SK-N-MC (cell line): Measurements from ENCODE around the gene ZNF574.

ENCODE experiments used
- DNase-seq: peaks from one replicate; pipeline ENCODE4 v3.0.0-alpha.2; 2011; ENCODE audit warnings: low read depth, low spot score
- H3K27ac ChIP-seq: fragments of 200-600 bp; sonication (generic); 2 replicates; pipeline ENCODE4 v1.5.1; 2016; ENCODE audit warnings: mixed run types
- H3K36me3 ChIP-seq: fragments of 200-600 bp; sonication (generic); 2 replicates; pipeline ENCODE4 v1.6.1; 2017; ENCODE audit warnings: antibody characterized with exemption, low read length, mixed read lengths; ENCODE audit not compliant: insufficient read depth
- H3K4me3 ChIP-seq: fragments of 200-600 bp; sonication (generic); 2 replicates; pipeline ENCODE4 v1.5.1; 2016
- H3K9ac ChIP-seq: fragments of 200-600 bp; sonication (generic); 2 replicates; pipeline ENCODE4 v1.8.0; 2017; ENCODE audit warnings: mixed run types, mixed read lengths; ENCODE audit not compliant: insufficient read length
- H3K9me3 ChIP-seq: fragments of 200-600 bp; sonication (generic); 2 replicates; pipeline ENCODE4 v1.6.1; 2017; ENCODE audit warnings: low read depth, mild to moderate bottlenecking, antibody characterized with exemption, low read length, moderate library complexity, mixed read lengths
- EZH2 ChIP-seq: fragments of 200-600 bp; sonication (generic); IDR thresholded peaks from one replicate; pipeline ENCODE4 v1.6.1; 2017; ENCODE audit warnings: antibody characterized with exemption
- FOXP2 ChIP-seq: optimal IDR thresholded peaks from 2 replicates; pipeline ENCODE3; 2011; ENCODE audit warnings: mild to moderate bottlenecking, moderate library complexity; ENCODE audit not compliant: insufficient read depth; ENCODE audit errors: extremely low read length, control extremely low read depth
- POLR2AphosphoS5 ChIP-seq: IDR thresholded peaks from 2 replicates; pipeline ENCODE4 v1.6.1; 2012; ENCODE audit warnings: mild to moderate bottlenecking, low read depth, low read length, borderline replicate concordance

The ZNF574 gene

DNA sequence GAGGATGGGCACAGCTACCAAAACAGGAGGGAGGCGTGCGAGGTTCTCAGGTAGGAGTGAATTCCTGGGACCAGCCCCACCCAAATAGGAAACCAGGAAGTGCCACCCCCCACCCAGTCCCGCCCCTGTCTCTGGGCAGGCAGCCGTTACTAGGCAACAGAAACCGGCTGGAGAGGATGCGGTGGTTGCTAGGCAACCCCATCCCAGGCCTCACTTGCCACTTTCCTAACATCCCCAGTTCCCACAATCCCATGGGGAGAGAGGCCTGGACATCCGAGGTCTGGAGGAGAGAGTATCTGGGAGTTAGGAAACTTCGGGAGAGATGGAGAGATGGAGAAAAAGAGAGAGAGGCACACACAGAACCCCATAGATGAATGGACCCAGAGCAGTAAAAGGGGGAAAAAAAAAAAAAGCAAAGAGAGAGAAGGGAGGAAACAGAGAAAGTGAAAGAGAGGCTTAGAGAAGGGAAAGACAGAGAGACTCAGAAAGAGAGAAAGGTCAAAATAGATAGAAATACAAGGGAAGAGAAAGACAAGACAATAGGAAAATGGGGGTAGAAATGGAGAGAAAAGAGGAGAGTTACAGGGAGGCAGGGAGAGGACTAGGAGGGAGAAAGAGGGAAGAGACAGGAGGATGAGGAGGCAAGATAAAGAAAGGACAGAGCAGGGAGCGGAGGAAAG lies 9.8 kb upstream of the ZNF574 start:
- TF ChIP-seq POLR2AphosphoS5 (no peak), FOXP2 (no peak), EZH2 (no peak)
- Histone ChIP-seq H3K36me3 (no peaks in the 10 kb centered on the region), H3K9me3 (no peaks in the 10 kb centered on the region), H3K27ac (no peak overlapping the region), H3K4me3 (no peak overlapping the region), H3K9ac (no peak overlapping the region)
- no peak for DNase-seq

DNA sequence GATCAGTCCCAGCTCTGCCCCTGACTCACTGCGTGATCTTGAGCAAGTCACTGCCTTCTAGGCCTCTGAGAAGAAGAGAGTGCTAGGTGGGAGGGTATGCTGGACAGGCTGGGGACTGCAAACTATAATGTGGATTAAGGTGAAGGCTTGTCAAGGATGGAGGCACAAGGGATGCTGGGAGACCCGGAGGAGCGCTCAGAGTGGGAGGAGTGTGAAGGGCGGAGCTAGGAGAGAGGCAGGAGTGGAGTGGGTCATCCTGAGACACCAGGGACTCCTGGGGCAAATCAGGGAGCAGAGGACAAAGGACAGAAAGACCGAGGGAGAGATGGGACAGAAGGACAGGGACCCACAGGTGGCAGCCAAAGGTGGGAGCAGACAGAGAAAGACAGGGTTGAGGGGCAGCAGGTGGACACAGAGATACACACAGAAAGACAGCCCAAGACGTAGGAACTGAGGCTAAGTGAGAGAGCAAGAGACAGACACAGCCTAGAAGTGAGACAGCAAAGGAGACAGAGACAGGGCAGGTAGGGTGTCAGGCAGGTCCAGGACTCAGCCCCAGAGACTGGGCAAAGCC lies 8.6 kb upstream of the ZNF574 start:
- Histone ChIP-seq H3K9me3 (no peaks in the 10 kb centered on the region), H3K9ac (no peak overlapping the region), H3K36me3 (no peaks in the 10 kb centered on the region), H3K27ac (no peak overlapping the region), H3K4me3 (no peak overlapping the region)
- no peak for DNase-seq
- no peak for TF ChIP-seq FOXP2
- no peak for TF ChIP-seq EZH2
- no peak for TF ChIP-seq POLR2AphosphoS5

- no peak overlapping the region for H3K4me3 ChIP-seq
- no peak overlapping the region for H3K27ac ChIP-seq
- no peak for TF ChIP-seq POLR2AphosphoS5
- no peak for TF ChIP-seq EZH2
- no peak for DNase-seq
- no peaks in the 10 kb centered on the region for H3K36me3 ChIP-seq
- no peak overlapping the region for H3K9ac ChIP-seq
- H3K9me3 ChIP-seq: no peaks in the 10 kb centered on the region
These were observed 7.6 kb upstream of the ZNF574 start for GRCh38 chr19:42068361-42068755.

DNA sequence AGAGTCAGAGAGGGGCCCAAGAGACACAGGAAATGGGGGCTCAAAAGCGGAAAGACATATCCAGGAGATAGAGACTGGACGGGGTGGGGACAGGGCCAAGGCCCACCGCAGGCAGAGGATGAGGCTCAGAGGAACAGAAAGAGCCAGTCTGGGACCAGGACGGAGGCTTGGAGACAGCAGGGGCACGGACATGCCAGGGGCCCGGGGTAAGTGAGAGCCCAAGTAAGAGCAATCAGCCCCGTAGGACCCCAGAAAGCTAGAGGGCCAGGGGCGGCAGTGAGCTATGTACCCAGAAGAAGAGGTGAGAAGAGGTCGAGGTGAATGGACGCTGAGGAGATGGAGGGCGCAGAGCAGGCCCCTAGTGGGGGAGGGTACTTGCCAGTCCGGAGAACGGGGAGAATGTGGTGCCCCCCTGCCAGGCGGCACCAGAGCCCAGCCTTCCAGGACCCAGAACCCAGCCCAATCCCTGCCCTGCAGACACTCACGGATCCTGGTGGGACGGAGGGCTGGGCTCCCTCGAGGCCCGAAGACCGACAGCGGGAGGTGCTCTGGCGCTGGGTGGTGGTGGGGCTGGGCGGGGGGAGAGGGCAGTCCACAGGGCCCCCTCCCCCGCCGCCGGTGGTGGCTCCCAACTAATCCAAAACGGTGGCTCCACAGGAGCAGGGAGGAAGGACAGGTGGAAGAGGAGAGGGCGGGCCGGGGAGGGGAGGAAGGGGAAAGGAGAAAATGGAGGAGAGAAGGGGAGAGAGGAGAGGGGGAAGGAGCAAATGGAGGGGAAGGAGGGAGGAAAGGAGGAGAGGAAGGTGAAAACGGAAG lies 7.0 kb upstream of the ZNF574 start:
- TF ChIP-seq FOXP2: no peak
- no peak for TF ChIP-seq EZH2
- TF ChIP-seq POLR2AphosphoS5: no peak
- Histone ChIP-seq H3K36me3 (no peaks in the 10 kb centered on the region), H3K9me3 (no peaks in the 10 kb centered on the region), H3K9ac (no peak overlapping the region), H3K4me3 (no peak overlapping the region), H3K27ac (no peak overlapping the region)
- no peak for DNase-seq

GRCh38 chr19:42069619-42070351 lies 6.2 kb upstream of the ZNF574 start, which contains the start of gene GRIK5:
GRIK5 (minus strand) TSS chr19:42070206; CDS start chr19:42065770, 4,436 bp downstream.
- Histone ChIP-seq H3K4me3 (no peak within 1 kb of the TSS; the same call in 1 of the 2 replicates), H3K9me3 (no peaks in the 10 kb centered on the region), H3K27ac (no peak within 1 kb of the TSS), H3K9ac (no peak within 1 kb of the TSS), H3K36me3 (no peaks in the 10 kb centered on the region)
- no peak for TF ChIP-seq EZH2
- TF ChIP-seq FOXP2: no peak
- no peak for TF ChIP-seq POLR2AphosphoS5
- DNase-seq: no peak

DNA sequence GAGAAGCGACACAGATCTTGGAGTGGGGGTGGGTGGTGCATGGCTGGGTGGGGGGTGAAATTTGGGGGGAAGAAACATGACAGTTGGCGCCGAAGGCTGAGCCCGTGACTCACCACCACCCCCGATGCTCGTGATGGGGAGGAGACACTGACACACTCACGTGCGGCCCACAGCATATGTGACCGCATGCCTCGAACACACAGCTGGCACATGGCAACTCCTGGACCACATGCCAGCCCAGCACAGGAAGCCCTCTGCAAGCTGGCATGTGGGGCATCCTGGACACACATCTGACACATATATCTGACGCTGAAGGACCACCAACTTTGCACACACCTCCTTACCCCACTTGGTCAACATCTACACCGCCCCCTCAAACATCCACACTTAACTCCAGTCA lies 4.7 kb upstream of the ZNF574 start:
- TF ChIP-seq POLR2AphosphoS5: no peak
- TF ChIP-seq EZH2: no peak
- no peak for TF ChIP-seq FOXP2
- H3K4me3 ChIP-seq: no peak overlapping the region
- H3K36me3 ChIP-seq: no peaks in the 10 kb centered on the region
- H3K9me3 ChIP-seq: no peaks in the 10 kb centered on the region
- H3K27ac ChIP-seq: no peak overlapping the region
- no peak for DNase-seq
- H3K9ac ChIP-seq: no peak overlapping the region

GRCh38 chr19:42074513-42075363 lies 1.2 kb upstream of the ZNF574 start:
- no peak for DNase-seq
- Histone ChIP-seq H3K9me3 (no peaks in the 10 kb centered on the region), H3K27ac (peak overlapping the region; percentile 97), H3K36me3 (peaks cover 20% of the 10 kb centered on the region; the same call in 1 of the 2 replicates), H3K4me3 (peak overlapping the region; percentile 96), H3K9ac (peak overlapping the region; percentile 100)
- TF ChIP-seq FOXP2 (no peak), POLR2AphosphoS5 (peak; percentile 50; the same call in 1 of the 2 replicates), EZH2 (no peak)

- no peak for DNase-seq
- peaks cover 25% of the 10 kb centered on the region; the same call in 1 of the 2 replicates for H3K36me3 ChIP-seq
- no peak for TF ChIP-seq EZH2
- TF ChIP-seq POLR2AphosphoS5: no peak
- TF ChIP-seq FOXP2: no peak
- H3K9ac ChIP-seq: peak overlapping the region; percentile 100
- no peaks in the 10 kb centered on the region for H3K9me3 ChIP-seq
- peak overlapping the region; percentile 97 for H3K27ac ChIP-seq
- peak overlapping the region; percentile 96 for H3K4me3 ChIP-seq
These were observed 676 bp upstream of the ZNF574 start for GRCh38 chr19:42075364-42075615.
